H9 (cell line): ENCODE data around the gene TESK1. TPM values are rescaled to one million over a fixed set of nuclear protein-coding genes. Genes with fewer than 3 reads are reported as not detected.

Experiments used
- DNase-seq: peaks from one replicate; pipeline ENCODE4 v3.0.0-alpha.2; 2017
- H2AFZ ChIP-seq: one replicate; pipeline ENCODE4 v1.6.1; 2013; ENCODE audit warnings: mild to moderate bottlenecking, low read length, control low read depth, moderate library complexity
- H2AK5ac ChIP-seq: 2 replicates; pipeline ENCODE4 v1.6.1; 2013; ENCODE audit warnings: low read length, control low read depth, mixed read lengths; ENCODE audit not compliant: insufficient read length
- H2BK120ac ChIP-seq: one replicate; pipeline ENCODE4 v1.6.1; 2013; ENCODE audit warnings: low read depth, mild to moderate bottlenecking, low read length, control low read depth, inconsistent platforms; ENCODE audit not compliant: poor library complexity, severe bottlenecking
- H2BK12ac ChIP-seq: 2 replicates; pipeline ENCODE4 v1.6.1; 2013; ENCODE audit warnings: low read length, control low read depth, mixed read lengths, low read depth; ENCODE audit not compliant: insufficient read length
- H2BK15ac ChIP-seq: 2 replicates; pipeline ENCODE4 v1.6.1; 2013; ENCODE audit warnings: low read depth, low read length, control low read depth
- H2BK20ac ChIP-seq: one replicate; pipeline ENCODE4 v1.6.1; 2013; ENCODE audit warnings: low read depth, mild to moderate bottlenecking, low read length, control low read depth, inconsistent platforms; ENCODE audit not compliant: poor library complexity, severe bottlenecking
- H2BK5ac ChIP-seq: 2 replicates; pipeline ENCODE4 v1.6.1; 2013; ENCODE audit warnings: low read length, control low read depth, mixed read lengths; ENCODE audit not compliant: insufficient read length
- H3K14ac ChIP-seq: 2 replicates; pipeline ENCODE4 v1.6.1; 2013; ENCODE audit warnings: low read length, control low read depth; ENCODE audit not compliant: insufficient read depth
- H3K18ac ChIP-seq: 2 replicates; pipeline ENCODE4 v1.6.1; 2013; ENCODE audit warnings: low read depth, mild to moderate bottlenecking, mixed read lengths, low read length, control low read depth; ENCODE audit not compliant: insufficient read length
- H3K23ac ChIP-seq: 2 replicates; pipeline ENCODE4 v1.6.1; 2013; ENCODE audit warnings: low read length, control low read depth, mixed read lengths, low read depth; ENCODE audit not compliant: insufficient read length
- H3K23me2 ChIP-seq: 2 replicates; pipeline ENCODE4 v1.6.1; 2013; ENCODE audit warnings: low read depth, mild to moderate bottlenecking, mixed read lengths, low read length, control low read depth; ENCODE audit not compliant: insufficient read length, poor library complexity, severe bottlenecking
- H3K27ac ChIP-seq: 2 replicates; pipeline ENCODE4 v1.5.1; 2013; ENCODE audit warnings: low read length, control low read depth, mixed read lengths, low read depth; ENCODE audit not compliant: insufficient read length
- H3K27me3 ChIP-seq: 2 replicates; pipeline ENCODE4 v1.6.1; 2013; ENCODE audit warnings: low read length, control low read depth, inconsistent platforms; ENCODE audit not compliant: insufficient read depth
- H3K4ac ChIP-seq: 2 replicates; pipeline ENCODE4 v1.6.1; 2013; ENCODE audit warnings: low read depth, mild to moderate bottlenecking, control low read depth, inconsistent platforms, low read length, moderate library complexity
- H3K4me1 ChIP-seq: 2 replicates; pipeline ENCODE4 v1.6.1; 2013; ENCODE audit warnings: low read length, control low read depth, inconsistent platforms; ENCODE audit not compliant: insufficient read depth
- H3K4me2 ChIP-seq: 2 replicates; pipeline ENCODE4 v1.6.1; 2013; ENCODE audit warnings: low read length, control low read depth, mixed read lengths; ENCODE audit not compliant: insufficient read length, insufficient read depth
- H3K56ac ChIP-seq: 2 replicates; pipeline ENCODE4 v1.6.1; 2013; ENCODE audit warnings: low read depth, mild to moderate bottlenecking, mixed read lengths, low read length, control low read depth; ENCODE audit not compliant: insufficient read length
- H3K79me1 ChIP-seq: 2 replicates; pipeline ENCODE4 v1.6.1; 2013; ENCODE audit warnings: low read depth, mild to moderate bottlenecking, moderate library complexity, low read length, control low read depth, inconsistent platforms; ENCODE audit not compliant: insufficient read depth, poor library complexity, severe bottlenecking
- H3K79me2 ChIP-seq: 2 replicates; pipeline ENCODE4 v1.6.1; 2013; ENCODE audit warnings: low read length, control low read depth, inconsistent platforms; ENCODE audit not compliant: insufficient read depth
- H3K9ac ChIP-seq: 2 replicates; pipeline ENCODE4 v1.6.1; 2013; ENCODE audit warnings: low read length, control low read depth, mixed read lengths; ENCODE audit not compliant: insufficient read length; ENCODE audit errors: extremely low read depth
- H3K9me3 ChIP-seq: one replicate; pipeline ENCODE4 v1.6.1; 2013; ENCODE audit warnings: low read depth, low read length, inconsistent platforms; ENCODE audit not compliant: control insufficient read depth
- H3T11ph ChIP-seq: one replicate; pipeline ENCODE4 v1.6.1; 2013; ENCODE audit warnings: mild to moderate bottlenecking, low read length, control low read depth, inconsistent platforms
- H4K20me1 ChIP-seq: one replicate; pipeline ENCODE4 v1.6.1; 2013; ENCODE audit not compliant: control insufficient read depth, insufficient read length, insufficient read depth
- H4K5ac ChIP-seq: 2 replicates; pipeline ENCODE4 v1.6.1; 2013; ENCODE audit warnings: low read depth, mild to moderate bottlenecking, mixed read lengths, low read length, control low read depth; ENCODE audit not compliant: insufficient read length
- H4K8ac ChIP-seq: replicated peaks from 2 replicates; pipeline ENCODE4 v1.6.1; 2013; ENCODE audit warnings: low read length, control low read depth, mixed read lengths, low read depth; ENCODE audit not compliant: insufficient read length
- H4K91ac ChIP-seq: 2 replicates; pipeline ENCODE4 v1.6.1; 2013; ENCODE audit warnings: low read depth, mild to moderate bottlenecking, moderate library complexity, mixed read lengths, low read length, control low read depth; ENCODE audit not compliant: insufficient read length
- H3K27ac Mint-ChIP-seq, 3 experiments: 2 replicates in 2 of 3; 3 replicates in 1 of 3; pipeline ENCODE4 v1.8.0; 2020 to 2021; ENCODE audit warnings: mixed read lengths in 3 of 3, mild to moderate bottlenecking in 1 of 3, moderate library complexity in 1 of 3
- H3K27me3 Mint-ChIP-seq: 2 replicates; pipeline ENCODE4 v1.8.0; 2021; ENCODE audit warnings: low read depth, mild to moderate bottlenecking, moderate library complexity, mixed read lengths
- H3K36me3 Mint-ChIP-seq, 3 experiments: 2 replicates in 2 of 3; 3 replicates in 1 of 3; pipeline ENCODE4 v1.8.0; 2020 to 2021; ENCODE audit warnings: low read depth in 3 of 3, mixed read lengths in 3 of 3; ENCODE audit not compliant: insufficient read depth in 1 of 3
- H3K4me1 Mint-ChIP-seq, 2 experiments: 2 replicates each; pipeline ENCODE4 v1.8.0; 2020; ENCODE audit warnings: mixed read lengths in 2 of 2
- H3K4me3 Mint-ChIP-seq, 2 experiments: 2 replicates in 1 of 2; 3 replicates in 1 of 2; pipeline ENCODE4 v1.8.0; 2020 to 2021; ENCODE audit warnings: mild to moderate bottlenecking in 2 of 2, mixed read lengths in 2 of 2, moderate library complexity in 1 of 2
- H3K9me3 Mint-ChIP-seq, 2 experiments: 2 replicates in 1 of 2; 3 replicates in 1 of 2; pipeline ENCODE4 v1.8.0; 2020; ENCODE audit warnings: mild to moderate bottlenecking in 2 of 2, mixed read lengths in 2 of 2, moderate library complexity in 1 of 2
- WGBS: extraction: QIAGEN DNeasy Blood & Tissue Kit; methylation state at CpG from one replicate; pipeline ENCODE4 v1.1.7; 2013; ENCODE audit warnings: missing lambda C conversion rate, low lambda C conversion rate, mixed read lengths; ENCODE audit not compliant: insufficient read length; ENCODE audit errors: extremely low coverage; 5-methylcytosine and 5-hydroxymethylcytosine counted together
- total RNA-seq: library from RNA; stranded (reverse); gene quantifications from 2 replicates; pipeline ENCODE4 v1.2.1, GENCODE V29; 2021
- TF ChIP-seq, protein P1 (sequence below): fragments of 200-600 bp; sonication (generic); conservative IDR thresholded peaks from 3 replicates; pipeline ENCODE4 v1.8.0; 2021; ENCODE audit warnings: antibody characterized with exemption, mild to moderate bottlenecking

Gene TESK1
- total RNA-seq, 1 experiment from 2014 or later, result 28.6 TPM

DNA sequence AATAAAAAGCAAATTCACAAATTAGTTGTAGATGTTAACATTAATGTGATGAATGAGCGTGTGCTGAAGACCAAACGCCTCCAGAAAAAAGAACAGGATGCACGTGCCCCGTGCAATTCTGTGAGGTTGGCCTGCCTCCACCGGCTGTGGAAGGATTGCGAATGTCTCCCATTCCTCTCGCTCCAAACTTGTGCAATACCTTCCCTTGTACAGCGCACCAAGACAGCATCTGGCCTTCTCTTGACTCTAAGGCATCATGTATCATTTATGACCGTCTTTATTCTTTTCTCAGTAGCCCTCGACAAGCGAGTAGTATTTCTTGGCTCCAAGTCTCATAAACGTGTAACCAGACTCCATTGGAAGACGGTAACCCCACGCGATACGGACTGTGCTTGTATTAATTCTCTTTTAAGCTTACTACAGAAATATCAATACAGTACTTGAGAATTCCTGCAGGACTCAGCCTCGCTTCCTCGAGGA is 1.5 kb upstream of the TESK1 start:
- H3K27me3 Mint-ChIP-seq, result peaks cover 3% of the 10 kb centered on the region
- Histone ChIP-seq H3K9me3 (no peaks in the 10 kb centered on the region), H2BK20ac (no peak overlapping the region), H2AFZ (peak overlapping the region; percentile 12), H2BK15ac (no peak overlapping the region), H3K23me2 (peaks cover 15% of the 10 kb centered on the region), H3K79me1 (no peaks in the 10 kb centered on the region), H3K4me2 (peak overlapping the region; percentile 82), H4K20me1 (no peaks in the 10 kb centered on the region), H2BK5ac (no peak overlapping the region), H3K79me2 (no peaks in the 10 kb centered on the region), H3K56ac (no peak overlapping the region), H3K23ac (no peak overlapping the region), H3K9ac (peak overlapping the region; percentile 64), H4K8ac (no peak overlapping the region), H3K4me1 (no peaks in the 10 kb centered on the region; the same call in 1 of the 2 replicates), H2BK120ac (no peak overlapping the region), H2AK5ac (no peak overlapping the region), H4K5ac (no peak overlapping the region), H3K27ac (no peak overlapping the region), H4K91ac (no peak overlapping the region), H3T11ph (no peak overlapping the region), H3K27me3 (no peaks in the 10 kb centered on the region), H3K18ac (no peak overlapping the region), H3K14ac (peak overlapping the region; percentile 3; the same call in 1 of the 2 replicates), H2BK12ac (no peak overlapping the region), H3K4ac (no peak overlapping the region)
- TF ChIP-seq, protein P1, sequence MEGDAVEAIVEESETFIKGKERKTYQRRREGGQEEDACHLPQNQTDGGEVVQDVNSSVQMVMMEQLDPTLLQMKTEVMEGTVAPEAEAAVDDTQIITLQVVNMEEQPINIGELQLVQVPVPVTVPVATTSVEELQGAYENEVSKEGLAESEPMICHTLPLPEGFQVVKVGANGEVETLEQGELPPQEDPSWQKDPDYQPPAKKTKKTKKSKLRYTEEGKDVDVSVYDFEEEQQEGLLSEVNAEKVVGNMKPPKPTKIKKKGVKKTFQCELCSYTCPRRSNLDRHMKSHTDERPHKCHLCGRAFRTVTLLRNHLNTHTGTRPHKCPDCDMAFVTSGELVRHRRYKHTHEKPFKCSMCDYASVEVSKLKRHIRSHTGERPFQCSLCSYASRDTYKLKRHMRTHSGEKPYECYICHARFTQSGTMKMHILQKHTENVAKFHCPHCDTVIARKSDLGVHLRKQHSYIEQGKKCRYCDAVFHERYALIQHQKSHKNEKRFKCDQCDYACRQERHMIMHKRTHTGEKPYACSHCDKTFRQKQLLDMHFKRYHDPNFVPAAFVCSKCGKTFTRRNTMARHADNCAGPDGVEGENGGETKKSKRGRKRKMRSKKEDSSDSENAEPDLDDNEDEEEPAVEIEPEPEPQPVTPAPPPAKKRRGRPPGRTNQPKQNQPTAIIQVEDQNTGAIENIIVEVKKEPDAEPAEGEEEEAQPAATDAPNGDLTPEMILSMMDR, result no peak
- H3K9me3 Mint-ChIP-seq, result no peaks in the 10 kb centered on the region
- H3K36me3 Mint-ChIP-seq, result peaks cover 7 to 17% (median 15%) of the 10 kb centered on the region in 3 experiments; a peak in 6 of 7 replicates
- H3K27ac Mint-ChIP-seq, result peak overlapping the region; percentile 13 to 73 (median 14); a peak in 6 of 7 replicates
- WGBS, result no CpG with 5 or more reads among the region's 18 CpGs
- peak overlapping the region; percentile 93 to 97 for H3K4me3 Mint-ChIP-seq
- peaks cover 22 to 33% of the 10 kb centered on the region in 2 experiments for H3K4me1 Mint-ChIP-seq
- no peak for DNase-seq
